ENCODE results near the gene PDIA6. TPM values are rescaled to one million over a fixed set of nuclear protein-coding genes. Genes with fewer than 3 reads are reported as not detected.

The PDIA6 gene
- total RNA-seq, 1 donor from 2014 or later, result 205 TPM

- peaks cover 9% of the 10 kb centered on the region for H3K4me1 Mint-ChIP-seq (ENCODE audit: unreplicated experiment)
- no peak for TF ChIP-seq CTCF (IDR thresholded peaks at IDR 0.05)
- peaks cover 55% of the 10 kb centered on the region for H3K27me3 Mint-ChIP-seq (ENCODE audit: unreplicated experiment)
- DNase-seq (ENCODE audit: extremely low spot score, unreplicated experiment), result no peak
- H3K36me3 Mint-ChIP-seq (ENCODE audit: unreplicated experiment), result no peaks in the 10 kb centered on the region
- no peak overlapping the region for H3K4me3 Mint-ChIP-seq (ENCODE audit: unreplicated experiment)
- no peak overlapping the region for H3K27ac Mint-ChIP-seq (ENCODE audit: unreplicated experiment)
- no peaks in the 10 kb centered on the region for H3K9me3 Mint-ChIP-seq (ENCODE audit: unreplicated experiment)
These were observed 15.8 kb upstream of the PDIA6 start for GRCh38 chr2:10828346-10828745.

GRCh38 chr2:10826625-10827024 lies 14.0 kb upstream of the PDIA6 start:
- Mint-ChIP-seq H3K27ac (ENCODE audit: unreplicated experiment) (no peak overlapping the region), H3K4me3 (ENCODE audit: unreplicated experiment) (no peak overlapping the region), H3K27me3 (ENCODE audit: unreplicated experiment) (peaks cover 58% of the 10 kb centered on the region), H3K9me3 (ENCODE audit: unreplicated experiment) (no peaks in the 10 kb centered on the region), H3K4me1 (ENCODE audit: unreplicated experiment) (peaks cover 3% of the 10 kb centered on the region), H3K36me3 (ENCODE audit: unreplicated experiment) (no peaks in the 10 kb centered on the region)
- no peak for DNase-seq (ENCODE audit: extremely low spot score, unreplicated experiment)
- TF ChIP-seq CTCF (IDR thresholded peaks at IDR 0.05), result no peak

GRCh38 chr2:10826026-10826425 lies 13.4 kb upstream of the PDIA6 start:
- Mint-ChIP-seq H3K27me3 (ENCODE audit: unreplicated experiment) (peaks cover 54% of the 10 kb centered on the region), H3K36me3 (ENCODE audit: unreplicated experiment) (no peaks in the 10 kb centered on the region), H3K27ac (ENCODE audit: unreplicated experiment) (no peak overlapping the region), H3K4me3 (ENCODE audit: unreplicated experiment) (no peak overlapping the region), H3K4me1 (ENCODE audit: unreplicated experiment) (no peaks in the 10 kb centered on the region), H3K9me3 (ENCODE audit: unreplicated experiment) (no peaks in the 10 kb centered on the region)
- no peak for TF ChIP-seq CTCF (IDR thresholded peaks at IDR 0.05)
- DNase-seq (ENCODE audit: extremely low spot score, unreplicated experiment), result no peak

- H3K27ac Mint-ChIP-seq (ENCODE audit: unreplicated experiment), result no peak overlapping the region
These were observed 11.6 kb upstream of the PDIA6 start for GRCh38 chr2:10824191-10824590.

More at GRCh38 chr2:10824191-10824590, 11.6 kb upstream of the PDIA6 start:
- Mint-ChIP-seq H3K36me3 (ENCODE audit: unreplicated experiment) (no peaks in the 10 kb centered on the region), H3K27me3 (ENCODE audit: unreplicated experiment) (peaks cover 48% of the 10 kb centered on the region), H3K9me3 (ENCODE audit: unreplicated experiment) (no peaks in the 10 kb centered on the region), H3K4me1 (ENCODE audit: unreplicated experiment) (no peaks in the 10 kb centered on the region), H3K4me3 (ENCODE audit: unreplicated experiment) (no peak overlapping the region)
- DNase-seq (ENCODE audit: extremely low spot score, unreplicated experiment), result no peak
- no peak for TF ChIP-seq CTCF (IDR thresholded peaks at IDR 0.05)

Data from osteocyte (in vitro differentiated cells).